Measurements from ENCODE around the gene TIGIT. TPM values are rescaled to one million over a fixed set of nuclear protein-coding genes. Genes with fewer than 3 reads are reported as not detected.
"Not testable (repeated sequence)": the region's sequence is repeated elsewhere in the genome, so short reads cannot be mapped to it uniquely, and the experiment has no call there.

Gene TIGIT
- total and polyA plus RNA-seq, 2 donors (not counting 1 experiment from before 2014, with no cell fraction given) = 2.5 to 4.6 TPM

- H3K79me2 ChIP-seq (ENCODE audit: control insufficient read depth, insufficient read depth, low read length) = no peaks in the 10 kb centered on the region
- no peak for TF ChIP-seq CTCF (IDR thresholded peaks at IDR 0.05)
- no peak for TF ChIP-seq EZH2 (IDR thresholded peaks at IDR 0.05; ENCODE audit: borderline replicate concordance, insufficient read depth, low read depth, low read length, poor library complexity, severe bottlenecking)
- peaks cover 0 to 19% (median 14%) of the 10 kb centered on the region in 3 donors for H3K9me3 ChIP-seq (ENCODE audit: control extremely low read depth in 1 of 3, control insufficient read depth in 2 of 3, insufficient read depth in 1 of 3, low read length in 2 of 3)
- Mint-ChIP-seq H3K27me3 (no peaks in the 10 kb centered on the region), H3K27ac (no peak overlapping the region), H3K4me3 (no peak overlapping the region), H3K9me3 (ENCODE audit: insufficient read depth) (peaks cover 4% of the 10 kb centered on the region), H3K4me1 (no peaks in the 10 kb centered on the region)
- H3K4me3 ChIP-seq (ENCODE audit: control extremely low read depth in 1 of 5, extremely low read depth in 1 of 5, insufficient read depth in 1 of 5, low read depth in 2 of 5, low read length in 4 of 5) = no peak overlapping the region
- no peak for DNase-seq
- H3K27ac ChIP-seq (ENCODE audit: low read length in 2 of 2) = no peak overlapping the region
- intact Hi-C loops (cut with micrococcal nuclease) = no loop called here
- H3K27me3 ChIP-seq (replicated peaks in 1 of 4; ENCODE audit: control extremely low read depth in 1 of 4, control insufficient read depth in 3 of 4, insufficient read depth in 4 of 4, low read length in 3 of 4) = no peaks in the 10 kb centered on the region
- WGBS (ENCODE audit: insufficient coverage) = no CpG with 5 or more reads among the region's 1 CpG
- ChIA-PET CTCF (interaction anchor here (0.6 kb wide), 1 partner anchor 298 kb away, joined by 3 read pairs; no protein-coding TSS in a partner anchor), POLR2A (no interaction called here)
- H4K20me1 ChIP-seq (ENCODE audit: control insufficient read depth, insufficient read depth, low read length, poor library complexity, severe bottlenecking) = no peaks in the 10 kb centered on the region
- no peak overlapping the region for H3K9ac ChIP-seq (ENCODE audit: low read length)
- no peaks in the 10 kb centered on the region for H3K4me1 ChIP-seq (ENCODE audit: control insufficient read depth in 2 of 2, insufficient read depth in 2 of 2, low read length in 2 of 2)
- H3K4me2 ChIP-seq (replicated peaks; ENCODE audit: low read depth, low read length, poor library complexity, severe bottlenecking) = no peak overlapping the region
- no peak for ATAC-seq (ENCODE audit: low read depth)
- H3K36me3 ChIP-seq (replicated peaks in 1 of 2; ENCODE audit: control extremely low read depth in 1 of 2, control insufficient read depth in 1 of 2, extremely low read depth in 1 of 2, insufficient read depth in 2 of 2, low read length in 1 of 2) = no peaks in the 10 kb centered on the region
- no peak overlapping the region for H2AFZ ChIP-seq (ENCODE audit: insufficient read depth, low read depth, low read length, poor library complexity, severe bottlenecking)
Measured at GRCh38 chr3:114272271-114272670, 21.6 kb upstream of the TIGIT start.

- no peak overlapping the region for H3K27ac Mint-ChIP-seq
- ATAC-seq (ENCODE audit: low read depth) (no peak), DNase-seq (no peak)
- H3K27me3 Mint-ChIP-seq = no peaks in the 10 kb centered on the region
- Histone ChIP-seq H3K4me3 (ENCODE audit: control extremely low read depth in 1 of 5, extremely low read depth in 1 of 5, insufficient read depth in 1 of 5, low read depth in 2 of 5, low read length in 4 of 5) (no peak overlapping the region), H3K4me2 (replicated peaks; ENCODE audit: low read depth, low read length, poor library complexity, severe bottlenecking) (no peak overlapping the region), H3K27me3 (replicated peaks in 1 of 4; ENCODE audit: control extremely low read depth in 1 of 4, control insufficient read depth in 3 of 4, insufficient read depth in 4 of 4, low read length in 3 of 4) (no peaks in the 10 kb centered on the region), H3K36me3 (replicated peaks in 1 of 2; ENCODE audit: control extremely low read depth in 1 of 2, control insufficient read depth in 1 of 2, extremely low read depth in 1 of 2, insufficient read depth in 2 of 2, low read length in 1 of 2) (no peaks in the 10 kb centered on the region), H3K9ac (ENCODE audit: low read length) (no peak overlapping the region), H3K79me2 (ENCODE audit: control insufficient read depth, insufficient read depth, low read length) (no peaks in the 10 kb centered on the region), H2AFZ (ENCODE audit: insufficient read depth, low read depth, low read length, poor library complexity, severe bottlenecking) (no peak overlapping the region), H3K4me1 (ENCODE audit: control insufficient read depth in 2 of 2, insufficient read depth in 2 of 2, low read length in 2 of 2) (no peaks in the 10 kb centered on the region), H4K20me1 (ENCODE audit: control insufficient read depth, insufficient read depth, low read length, poor library complexity, severe bottlenecking) (no peaks in the 10 kb centered on the region), H3K9me3 (ENCODE audit: control extremely low read depth in 1 of 3, control insufficient read depth in 2 of 3, insufficient read depth in 1 of 3, low read length in 2 of 3) (peaks cover 0 to 19% (median 8%) of the 10 kb centered on the region in 3 donors), H3K27ac (ENCODE audit: low read length in 2 of 2) (no peak overlapping the region)
- CTCF ChIA-PET = no interaction called here
- 100% methylated on average over 1 of the region's 1 CpG for WGBS (ENCODE audit: insufficient coverage)
- POLR2A ChIA-PET = no interaction called here
- no peaks in the 10 kb centered on the region for H3K9me3 Mint-ChIP-seq (ENCODE audit: insufficient read depth)
- intact Hi-C loops (cut with micrococcal nuclease) = no loop called here
- TF ChIP-seq CTCF (IDR thresholded peaks at IDR 0.05) = no peak
- no peak for TF ChIP-seq EZH2 (IDR thresholded peaks at IDR 0.05; ENCODE audit: borderline replicate concordance, insufficient read depth, low read depth, low read length, poor library complexity, severe bottlenecking)
- H3K4me1 Mint-ChIP-seq = no peaks in the 10 kb centered on the region
- no peak overlapping the region for H3K4me3 Mint-ChIP-seq
Measured at GRCh38 chr3:114274929-114275328, 18.9 kb upstream of the TIGIT start.

- H3K4me3 Mint-ChIP-seq; H3K27ac ChIP-seq (ENCODE audit: low read length in 2 of 2); H3K4me2 ChIP-seq (replicated peaks; ENCODE audit: low read depth, low read length, poor library complexity, severe bottlenecking); H2AFZ ChIP-seq (ENCODE audit: insufficient read depth, low read depth, low read length, poor library complexity, severe bottlenecking); H4K20me1 ChIP-seq (ENCODE audit: control insufficient read depth, insufficient read depth, low read length, poor library complexity, severe bottlenecking); H3K27me3 ChIP-seq (replicated peaks in 1 of 4; ENCODE audit: control extremely low read depth in 1 of 4, control insufficient read depth in 3 of 4, insufficient read depth in 4 of 4, low read length in 3 of 4); H3K27me3 Mint-ChIP-seq; DNase-seq; H3K9ac ChIP-seq (ENCODE audit: low read length); H3K27ac Mint-ChIP-seq; H3K9me3 ChIP-seq (ENCODE audit: control extremely low read depth in 1 of 3, control insufficient read depth in 2 of 3, insufficient read depth in 1 of 3, low read length in 2 of 3); H3K4me1 ChIP-seq (ENCODE audit: control insufficient read depth in 2 of 2, insufficient read depth in 2 of 2, low read length in 2 of 2); H3K9me3 Mint-ChIP-seq (ENCODE audit: insufficient read depth); H3K4me1 Mint-ChIP-seq; ATAC-seq (ENCODE audit: low read depth); H3K36me3 ChIP-seq (replicated peaks in 1 of 2; ENCODE audit: control extremely low read depth in 1 of 2, control insufficient read depth in 1 of 2, extremely low read depth in 1 of 2, insufficient read depth in 2 of 2, low read length in 1 of 2); POLR2A ChIA-PET; H3K4me3 ChIP-seq (ENCODE audit: control extremely low read depth in 1 of 5, extremely low read depth in 1 of 5, insufficient read depth in 1 of 5, low read depth in 2 of 5, low read length in 4 of 5); intact Hi-C loops (cut with micrococcal nuclease); H3K79me2 ChIP-seq (ENCODE audit: control insufficient read depth, insufficient read depth, low read length); CTCF ChIA-PET: not testable (repeated sequence)
- 94% methylated on average over 5 of the region's 26 CpGs for WGBS (ENCODE audit: insufficient coverage)
Measured at GRCh38 chr3:114276856-114277255, 17.0 kb upstream of the TIGIT start.
